GM15510 (cell line): ENCODE results near the gene NSD2.

Experiments
- POLR2A ChIP-seq: IDR thresholded peaks from 3 replicates; pipeline ENCODE4 v1.6.1; 2011; ENCODE audit warnings: borderline replicate concordance; ENCODE audit not compliant: insufficient read length; ENCODE audit errors: extremely low read depth

The NSD2 gene

GRCh38 chr4:1938027-1938426, 66.8 kb downstream of the NSD2 start:
- TF ChIP-seq POLR2A = no peak

- TF ChIP-seq POLR2A = no peak
These were observed 68.7 kb downstream of the NSD2 start for GRCh38 chr4:1939664-1940509.

GRCh38 chr4:1940566-1940965, 69.4 kb downstream of the NSD2 start:
- TF ChIP-seq POLR2A = no peak

GRCh38 chr4:1943928-1944327, 72.7 kb downstream of the NSD2 start:
- no peak for TF ChIP-seq POLR2A

GRCh38 chr4:1945124-1945895, 74.1 kb downstream of the NSD2 start:
- no peak for TF ChIP-seq POLR2A

GRCh38 chr4:1945912-1946311, 74.7 kb downstream of the NSD2 start:
- no peak for TF ChIP-seq POLR2A

GRCh38 chr4:1948232-1948631, 77.0 kb downstream of the NSD2 start:
- TF ChIP-seq POLR2A = no peak

- TF ChIP-seq POLR2A = no peak
These were observed 77.8 kb downstream of the NSD2 start for GRCh38 chr4:1948892-1949436.

GRCh38 chr4:1950369-1950768, 79.2 kb downstream of the NSD2 start:
- TF ChIP-seq POLR2A = no peak

- no peak for TF ChIP-seq POLR2A
These were observed 81.0 kb downstream of the NSD2 start for GRCh38 chr4:1952058-1952700.

- TF ChIP-seq POLR2A = no peak
These were observed 81.5 kb downstream of the NSD2 start for GRCh38 chr4:1952719-1953118.

GRCh38 chr4:1953335-1953734, 82.1 kb downstream of the NSD2 start:
- TF ChIP-seq POLR2A = no peak

- TF ChIP-seq POLR2A = no peak
These were observed 85.4 kb downstream of the NSD2 start for GRCh38 chr4:1956631-1957030.

GRCh38 chr4:1958276-1959103, 87.3 kb downstream of the NSD2 start:
- no peak for TF ChIP-seq POLR2A
